Chondrocyte (in vitro differentiated cells): ENCODE data around the gene MMP3. TPM values are rescaled to one million over a fixed set of nuclear protein-coding genes. Genes with fewer than 3 reads are reported as not detected.

ENCODE experiments used
- DNase-seq: peaks from one replicate; pipeline ENCODE4 v3.0.0; 2021; ENCODE audit warnings: mixed read lengths, low spot score
- H3K27ac Mint-ChIP-seq: one replicate; pipeline ENCODE4 v1.8.0; 2021; ENCODE audit warnings: mild to moderate bottlenecking, moderate library complexity, mixed read lengths; ENCODE audit not compliant: unreplicated experiment
- H3K27me3 Mint-ChIP-seq: 2 replicates; pipeline ENCODE4 v1.8.0; 2021; ENCODE audit warnings: low read depth, mixed read lengths
- H3K36me3 Mint-ChIP-seq: 2 replicates; pipeline ENCODE4 v1.8.0; 2021; ENCODE audit warnings: low read depth, mixed read lengths
- H3K4me1 Mint-ChIP-seq: 2 replicates; pipeline ENCODE4 v1.8.0; 2021; ENCODE audit warnings: low read depth, mild to moderate bottlenecking, mixed read lengths
- H3K4me3 Mint-ChIP-seq: one replicate; pipeline ENCODE4 v1.8.0; 2021; ENCODE audit warnings: mild to moderate bottlenecking, moderate library complexity, mixed read lengths; ENCODE audit not compliant: unreplicated experiment
- H3K9me3 Mint-ChIP-seq: 2 replicates; pipeline ENCODE4 v1.8.0; 2021; ENCODE audit warnings: low read depth, mixed read lengths
- total RNA-seq: library from RNA; stranded (reverse); gene quantifications from 3 replicates; pipeline ENCODE4 v1.2.1, GENCODE V29; 2021
- TF ChIP-seq, protein P1 (sequence below): fragments of 200-600 bp; sonication (generic); IDR thresholded peaks from 2 replicates; pipeline ENCODE4 v1.5.0; 2021; ENCODE audit warnings: antibody characterized with exemption, mild to moderate bottlenecking, moderate library complexity

MMP3 gene
- total RNA-seq, 1 donor from 2014 or later, result not detected

DNA sequence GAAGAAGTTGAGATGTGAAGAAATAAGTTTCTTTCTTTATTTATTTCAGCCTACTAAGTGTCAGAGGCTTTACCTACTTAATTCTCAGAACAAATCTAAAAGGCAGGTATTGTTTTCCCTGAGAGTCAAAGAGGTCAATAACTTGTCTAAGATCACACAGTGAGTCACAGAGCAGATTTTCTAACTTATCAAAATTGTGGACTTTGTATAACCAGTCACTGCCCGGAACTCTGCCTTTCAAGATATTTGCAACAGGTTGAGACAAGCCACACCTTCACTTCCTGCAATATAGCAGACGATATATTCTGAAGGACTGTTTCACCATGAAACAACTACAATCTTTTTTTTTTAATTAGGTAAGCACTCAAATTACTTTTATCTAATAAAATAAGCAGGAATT, 10.5 kb upstream of the MMP3 start:
- no peak for DNase-seq
- no peak overlapping the region for H3K4me3 Mint-ChIP-seq

DNA sequence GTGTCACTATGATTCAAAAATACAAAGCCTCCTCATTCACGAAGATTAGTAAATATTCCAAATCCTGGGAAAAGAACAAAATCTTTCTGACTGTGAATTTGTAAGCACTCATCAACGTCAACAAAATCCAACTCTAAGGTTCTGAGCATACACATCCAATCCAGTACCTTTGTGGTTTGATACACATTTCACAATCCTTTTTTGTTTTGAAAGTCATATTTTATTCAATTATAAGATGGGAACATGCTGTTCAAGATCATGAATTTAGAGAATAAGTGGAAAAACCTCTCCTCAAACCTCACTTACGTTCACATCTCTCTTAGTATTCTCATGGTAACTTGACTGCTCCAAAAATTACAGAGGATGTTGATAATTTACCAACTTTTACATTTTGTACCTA, 9.6 kb upstream of the MMP3 start:
- Mint-ChIP-seq H3K27ac (no peak overlapping the region), H3K27me3 (peaks cover 5% of the 10 kb centered on the region), H3K9me3 (no peaks in the 10 kb centered on the region), H3K4me3 (no peak overlapping the region), H3K4me1 (peaks cover 21% of the 10 kb centered on the region), H3K36me3 (peaks cover 1% of the 10 kb centered on the region)
- DNase-seq, result no peak
- TF ChIP-seq, protein P1, sequence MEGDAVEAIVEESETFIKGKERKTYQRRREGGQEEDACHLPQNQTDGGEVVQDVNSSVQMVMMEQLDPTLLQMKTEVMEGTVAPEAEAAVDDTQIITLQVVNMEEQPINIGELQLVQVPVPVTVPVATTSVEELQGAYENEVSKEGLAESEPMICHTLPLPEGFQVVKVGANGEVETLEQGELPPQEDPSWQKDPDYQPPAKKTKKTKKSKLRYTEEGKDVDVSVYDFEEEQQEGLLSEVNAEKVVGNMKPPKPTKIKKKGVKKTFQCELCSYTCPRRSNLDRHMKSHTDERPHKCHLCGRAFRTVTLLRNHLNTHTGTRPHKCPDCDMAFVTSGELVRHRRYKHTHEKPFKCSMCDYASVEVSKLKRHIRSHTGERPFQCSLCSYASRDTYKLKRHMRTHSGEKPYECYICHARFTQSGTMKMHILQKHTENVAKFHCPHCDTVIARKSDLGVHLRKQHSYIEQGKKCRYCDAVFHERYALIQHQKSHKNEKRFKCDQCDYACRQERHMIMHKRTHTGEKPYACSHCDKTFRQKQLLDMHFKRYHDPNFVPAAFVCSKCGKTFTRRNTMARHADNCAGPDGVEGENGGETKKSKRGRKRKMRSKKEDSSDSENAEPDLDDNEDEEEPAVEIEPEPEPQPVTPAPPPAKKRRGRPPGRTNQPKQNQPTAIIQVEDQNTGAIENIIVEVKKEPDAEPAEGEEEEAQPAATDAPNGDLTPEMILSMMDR, result no peak

More for the DNA sequence above, 10.5 kb upstream of the MMP3 start:
- peaks cover 1% of the 10 kb centered on the region for H3K36me3 Mint-ChIP-seq
- peaks cover 6% of the 10 kb centered on the region for H3K27me3 Mint-ChIP-seq
- TF ChIP-seq, protein P1, result no peak
- H3K4me1 Mint-ChIP-seq, result peaks cover 18% of the 10 kb centered on the region
- H3K9me3 Mint-ChIP-seq, result no peaks in the 10 kb centered on the region
- H3K27ac Mint-ChIP-seq, result no peak overlapping the region

DNA sequence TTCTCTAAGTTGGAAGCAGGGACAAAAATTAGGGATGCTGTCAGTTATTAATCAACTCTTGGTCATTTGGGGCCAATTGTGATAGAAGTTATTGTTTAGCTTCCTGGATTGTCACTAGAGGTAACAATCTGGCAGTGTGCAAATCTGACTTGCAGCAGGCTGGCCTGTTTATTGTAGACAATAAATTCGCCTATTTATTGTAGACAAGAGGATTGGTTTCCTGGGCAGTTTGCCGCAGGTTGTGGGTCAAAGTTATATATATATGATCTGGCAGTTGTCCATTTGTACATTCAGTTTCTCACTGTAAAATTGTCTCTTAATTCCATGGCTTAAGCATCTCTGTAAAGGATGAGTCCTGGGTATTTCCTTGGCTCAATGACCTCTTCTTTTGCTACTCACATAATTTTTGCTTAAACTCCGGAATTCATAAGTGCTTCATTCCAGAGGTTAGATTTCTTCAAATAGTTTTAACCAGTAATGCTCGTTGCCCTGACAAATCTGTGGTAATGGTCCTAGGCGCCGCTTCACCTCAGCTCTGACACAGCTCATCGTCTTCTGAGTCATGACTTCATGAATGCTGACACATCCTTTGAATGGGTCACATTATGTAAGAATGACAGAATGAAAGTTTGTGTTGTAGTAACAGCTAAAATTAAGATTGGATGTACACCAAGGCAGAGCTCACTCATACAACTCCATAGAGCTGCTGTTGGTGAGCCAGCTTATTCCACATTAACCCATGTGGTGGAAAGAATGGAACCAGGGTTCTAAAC, 7.8 kb upstream of the MMP3 start:
- Mint-ChIP-seq H3K27me3 (peaks cover 4% of the 10 kb centered on the region), H3K27ac (no peak overlapping the region)

DNA sequence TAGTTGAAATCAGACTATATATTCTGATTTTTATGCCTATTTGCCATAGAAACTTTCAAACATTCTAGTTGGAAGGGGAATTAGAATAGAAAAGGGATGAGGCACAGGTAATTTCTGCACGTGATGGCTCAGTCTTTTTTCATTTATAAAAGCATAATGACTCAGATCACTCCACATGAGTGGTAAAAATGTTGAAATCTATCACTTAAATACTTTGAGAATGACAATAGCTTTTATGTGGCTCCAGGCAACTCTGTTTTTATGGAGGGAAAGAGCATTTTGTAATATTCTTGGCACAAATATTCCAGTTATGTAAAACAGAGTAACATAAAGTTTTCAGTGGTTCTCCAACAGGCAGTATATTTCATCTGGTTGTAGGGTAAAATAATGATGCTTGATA, 5.9 kb upstream of the MMP3 start:
- Mint-ChIP-seq H3K4me1 (peaks cover 21% of the 10 kb centered on the region), H3K27me3 (peaks cover 8% of the 10 kb centered on the region), H3K36me3 (peaks cover 2% of the 10 kb centered on the region), H3K9me3 (no peaks in the 10 kb centered on the region), H3K27ac (no peak overlapping the region), H3K4me3 (no peak overlapping the region)
- TF ChIP-seq, protein P1, result no peak
- no peak for DNase-seq

More for the DNA sequence above, 7.8 kb upstream of the MMP3 start:
- Mint-ChIP-seq H3K4me3 (no peak overlapping the region), H3K9me3 (no peaks in the 10 kb centered on the region), H3K36me3 (peaks cover 1% of the 10 kb centered on the region), H3K4me1 (peaks cover 21% of the 10 kb centered on the region)
- TF ChIP-seq, protein P1, result no peak
- DNase-seq, result no peak

DNA sequence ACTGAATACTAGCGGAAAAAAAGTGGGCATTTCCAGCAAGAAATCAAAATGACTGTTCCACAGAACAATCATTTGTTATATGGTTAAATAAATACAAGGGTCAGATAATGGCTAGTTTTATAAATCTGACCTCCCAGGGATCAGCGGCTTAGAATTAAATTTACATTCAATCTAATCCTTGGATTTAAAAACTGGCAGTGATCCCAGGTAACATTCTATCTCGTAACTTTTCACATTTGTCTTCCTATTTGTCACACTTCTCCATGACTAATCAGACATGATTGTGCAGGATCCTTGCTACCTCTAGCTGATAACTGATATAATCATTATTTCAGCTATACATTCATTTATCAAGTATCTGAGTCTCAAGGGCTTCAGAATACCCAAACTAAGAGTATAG, 2.9 kb upstream of the MMP3 start:
- Mint-ChIP-seq H3K27me3 (peaks cover 8% of the 10 kb centered on the region), H3K9me3 (no peaks in the 10 kb centered on the region), H3K27ac (no peak overlapping the region), H3K4me1 (peaks cover 30% of the 10 kb centered on the region), H3K4me3 (no peak overlapping the region), H3K36me3 (peaks cover 2% of the 10 kb centered on the region)
- TF ChIP-seq, protein P1, result no peak
- DNase-seq, result no peak
